Measurements from ENCODE around the gene KL.

The KL gene

DNA sequence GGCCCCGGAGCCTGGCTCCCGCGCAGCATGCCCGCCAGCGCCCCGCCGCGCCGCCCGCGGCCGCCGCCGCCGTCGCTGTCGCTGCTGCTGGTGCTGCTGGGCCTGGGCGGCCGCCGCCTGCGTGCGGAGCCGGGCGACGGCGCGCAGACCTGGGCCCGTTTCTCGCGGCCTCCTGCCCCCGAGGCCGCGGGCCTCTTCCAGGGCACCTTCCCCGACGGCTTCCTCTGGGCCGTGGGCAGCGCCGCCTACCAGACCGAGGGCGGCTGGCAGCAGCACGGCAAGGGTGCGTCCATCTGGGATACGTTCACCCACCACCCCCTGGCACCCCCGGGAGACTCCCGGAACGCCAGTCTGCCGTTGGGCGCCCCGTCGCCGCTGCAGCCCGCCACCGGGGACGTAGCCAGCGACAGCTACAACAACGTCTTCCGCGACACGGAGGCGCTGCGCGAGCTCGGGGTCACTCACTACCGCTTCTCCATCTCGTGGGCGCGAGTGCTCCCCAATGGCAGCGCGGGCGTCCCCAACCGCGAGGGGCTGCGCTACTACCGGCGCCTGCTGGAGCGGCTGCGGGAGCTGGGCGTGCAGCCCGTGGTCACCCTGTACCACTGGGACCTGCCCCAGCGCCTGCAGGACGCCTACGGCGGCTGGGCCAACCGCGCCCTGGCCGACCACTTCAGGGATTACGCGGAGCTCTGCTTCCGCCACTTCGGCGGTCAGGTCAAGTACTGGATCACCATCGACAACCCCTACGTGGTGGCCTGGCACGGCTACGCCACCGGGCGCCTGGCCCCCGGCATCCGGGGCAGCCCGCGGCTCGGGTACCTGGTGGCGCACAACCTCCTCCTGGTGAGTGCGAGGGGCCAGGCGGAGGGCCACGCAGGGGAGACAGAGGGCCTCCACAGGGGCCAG is at the start of gene KL:
Gene KL (plus strand): TSS at position 10 of the 909 bp plus-strand sequence. CDS start 18 bp downstream, at position 28.
- H3K27me3 ChIP-seq (ENCODE audit: low read depth, low read length): peaks cover 6% of the 10 kb centered on the region
- H3K27ac ChIP-seq (ENCODE audit: low read length): peak within 1 kb of the TSS; percentile 3
- no peaks in the 10 kb centered on the region for H3K36me3 ChIP-seq (ENCODE audit: control insufficient read depth in 1 of 2, insufficient read depth in 2 of 2, low read length in 2 of 2)
- peak within 1 kb of the TSS; percentile 47 to 83 for H3K4me3 ChIP-seq (ENCODE audit: low read depth in 1 of 2, low read length in 2 of 2)
- no peaks in the 10 kb centered on the region for H3K9me3 ChIP-seq (ENCODE audit: control insufficient read depth in 1 of 2, low read length in 2 of 2)
- H3K4me1 ChIP-seq (ENCODE audit: control insufficient read depth in 1 of 2, insufficient read depth in 2 of 2, low read length in 2 of 2): no peaks in the 10 kb centered on the region

DNA sequence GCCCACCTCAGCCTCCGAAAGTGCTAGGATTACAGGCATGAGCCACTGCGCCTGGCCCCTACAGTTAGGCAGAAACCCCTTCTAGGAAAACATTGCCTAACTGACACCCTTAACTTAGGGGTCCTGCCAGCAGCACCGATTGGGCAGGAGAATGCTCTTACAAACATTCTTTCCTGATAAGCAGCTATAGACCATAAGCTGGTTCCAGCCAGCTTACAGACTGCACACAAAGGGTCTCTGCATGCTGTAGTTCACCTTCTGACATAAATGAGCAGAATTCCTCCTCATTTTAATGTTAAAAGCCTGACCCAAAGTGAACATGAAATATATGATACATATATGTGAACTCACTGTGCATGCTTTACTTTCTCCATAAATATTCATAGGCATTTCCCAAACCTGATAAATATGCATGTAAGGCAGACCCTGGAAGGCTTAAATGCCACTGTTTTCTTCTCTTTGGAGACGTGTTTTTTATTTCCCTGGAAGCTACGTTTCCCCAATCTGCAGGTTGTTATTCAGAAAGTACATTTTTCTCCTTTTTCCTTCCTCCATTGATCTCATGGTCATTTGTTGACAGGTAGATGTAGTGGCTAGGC is 48.5 kb upstream of the KL start:
- no peaks in the 10 kb centered on the region for H3K36me3 ChIP-seq (ENCODE audit: control insufficient read depth in 1 of 2, insufficient read depth in 2 of 2, low read length in 2 of 2)
- H3K4me1 ChIP-seq (ENCODE audit: control insufficient read depth in 1 of 2, insufficient read depth in 2 of 2, low read length in 2 of 2): peaks cover 0 to 5% of the 10 kb centered on the region in 2 donors
- H3K27me3 ChIP-seq (ENCODE audit: low read depth, low read length): no peaks in the 10 kb centered on the region
- H3K4me3 ChIP-seq (ENCODE audit: low read depth in 1 of 2, low read length in 2 of 2): no peak overlapping the region
- no peaks in the 10 kb centered on the region for H3K9me3 ChIP-seq (ENCODE audit: control insufficient read depth in 1 of 2, low read length in 2 of 2)
- H3K27ac ChIP-seq (ENCODE audit: low read length): no peak overlapping the region

DNA sequence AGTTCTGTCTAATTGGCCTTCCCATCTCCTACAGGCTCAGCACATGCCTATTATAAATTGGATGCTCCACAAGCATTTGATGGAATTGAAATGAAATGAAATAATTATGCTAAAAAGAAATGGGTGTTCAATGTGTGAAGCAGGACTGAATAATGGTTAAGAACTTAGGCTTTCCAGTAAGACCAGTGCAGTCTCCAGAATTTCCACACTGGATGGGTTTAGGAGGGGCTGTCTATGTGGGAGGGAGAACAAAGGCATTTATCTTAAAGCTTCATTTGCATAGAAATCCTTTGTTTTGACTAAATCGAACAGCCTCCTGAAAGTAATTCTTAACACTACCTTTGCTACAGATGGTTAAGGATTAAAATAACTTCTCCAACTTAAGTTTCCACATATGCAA is 47.9 kb upstream of the KL start:
- no peaks in the 10 kb centered on the region for H3K9me3 ChIP-seq (ENCODE audit: control insufficient read depth in 1 of 2, low read length in 2 of 2)
- no peak overlapping the region for H3K4me3 ChIP-seq (ENCODE audit: low read depth in 1 of 2, low read length in 2 of 2)
- no peaks in the 10 kb centered on the region for H3K36me3 ChIP-seq (ENCODE audit: control insufficient read depth in 1 of 2, insufficient read depth in 2 of 2, low read length in 2 of 2)
- no peak overlapping the region for H3K27ac ChIP-seq (ENCODE audit: low read length)
- no peaks in the 10 kb centered on the region for H3K27me3 ChIP-seq (ENCODE audit: low read depth, low read length)
- H3K4me1 ChIP-seq (ENCODE audit: control insufficient read depth in 1 of 2, insufficient read depth in 2 of 2, low read length in 2 of 2): peaks cover 0 to 5% of the 10 kb centered on the region in 2 donors

DNA sequence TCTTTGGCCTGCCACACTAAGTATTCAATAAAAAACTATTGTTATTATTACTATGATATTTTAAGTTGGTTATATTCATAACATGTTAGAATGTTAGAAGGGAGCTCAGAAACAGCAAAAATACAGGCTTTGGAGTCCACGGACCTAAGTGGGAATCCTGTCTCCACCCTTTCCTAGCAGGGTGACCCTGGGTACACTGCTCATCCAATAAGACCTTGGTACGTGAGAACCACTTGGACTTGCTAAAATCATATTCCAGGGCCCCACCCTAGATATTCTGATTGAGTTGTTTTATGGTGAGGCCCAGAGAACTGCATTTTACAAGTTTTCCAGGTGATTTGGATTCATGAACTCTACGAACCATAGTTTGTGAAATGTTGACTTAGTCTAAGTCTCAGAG is 47.4 kb upstream of the KL start:
- Histone ChIP-seq H3K9me3 (ENCODE audit: control insufficient read depth in 1 of 2, low read length in 2 of 2) (no peaks in the 10 kb centered on the region), H3K27me3 (ENCODE audit: low read depth, low read length) (no peaks in the 10 kb centered on the region), H3K27ac (ENCODE audit: low read length) (peak overlapping the region; percentile 71), H3K36me3 (ENCODE audit: control insufficient read depth in 1 of 2, insufficient read depth in 2 of 2, low read length in 2 of 2) (no peaks in the 10 kb centered on the region), H3K4me3 (ENCODE audit: low read depth in 1 of 2, low read length in 2 of 2) (no peak overlapping the region), H3K4me1 (ENCODE audit: control insufficient read depth in 1 of 2, insufficient read depth in 2 of 2, low read length in 2 of 2) (peaks cover 0 to 5% of the 10 kb centered on the region in 2 donors)

DNA sequence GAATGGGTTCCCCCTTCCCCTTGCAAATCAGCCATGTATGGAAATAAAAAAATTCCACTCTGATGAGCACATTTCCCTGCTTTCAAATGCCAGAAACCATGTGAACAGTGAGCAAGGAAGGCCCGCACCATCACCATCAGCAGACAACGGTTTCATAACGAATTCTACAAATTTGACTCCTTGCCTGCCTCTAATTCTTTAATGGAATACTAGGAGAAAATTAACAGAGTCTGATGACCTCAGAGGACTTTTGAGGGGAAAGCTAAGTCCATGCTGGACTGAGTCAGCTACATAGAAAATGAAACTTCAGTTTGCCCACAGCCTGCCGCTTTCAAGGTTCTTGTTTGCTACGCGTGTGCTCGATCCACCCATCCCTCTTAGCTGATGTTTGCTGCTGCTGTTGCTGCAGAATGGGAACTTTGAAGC is 46.7 kb upstream of the KL start:
- Histone ChIP-seq H3K27ac (ENCODE audit: low read length) (peak overlapping the region; percentile 71), H3K27me3 (ENCODE audit: low read depth, low read length) (no peaks in the 10 kb centered on the region), H3K4me1 (ENCODE audit: control insufficient read depth in 1 of 2, insufficient read depth in 2 of 2, low read length in 2 of 2) (peaks cover 0 to 5% of the 10 kb centered on the region in 2 donors), H3K36me3 (ENCODE audit: control insufficient read depth in 1 of 2, insufficient read depth in 2 of 2, low read length in 2 of 2) (no peaks in the 10 kb centered on the region), H3K4me3 (ENCODE audit: low read depth in 1 of 2, low read length in 2 of 2) (peak overlapping the region; percentile 15 to 37), H3K9me3 (ENCODE audit: control insufficient read depth in 1 of 2, low read length in 2 of 2) (no peaks in the 10 kb centered on the region)

DNA sequence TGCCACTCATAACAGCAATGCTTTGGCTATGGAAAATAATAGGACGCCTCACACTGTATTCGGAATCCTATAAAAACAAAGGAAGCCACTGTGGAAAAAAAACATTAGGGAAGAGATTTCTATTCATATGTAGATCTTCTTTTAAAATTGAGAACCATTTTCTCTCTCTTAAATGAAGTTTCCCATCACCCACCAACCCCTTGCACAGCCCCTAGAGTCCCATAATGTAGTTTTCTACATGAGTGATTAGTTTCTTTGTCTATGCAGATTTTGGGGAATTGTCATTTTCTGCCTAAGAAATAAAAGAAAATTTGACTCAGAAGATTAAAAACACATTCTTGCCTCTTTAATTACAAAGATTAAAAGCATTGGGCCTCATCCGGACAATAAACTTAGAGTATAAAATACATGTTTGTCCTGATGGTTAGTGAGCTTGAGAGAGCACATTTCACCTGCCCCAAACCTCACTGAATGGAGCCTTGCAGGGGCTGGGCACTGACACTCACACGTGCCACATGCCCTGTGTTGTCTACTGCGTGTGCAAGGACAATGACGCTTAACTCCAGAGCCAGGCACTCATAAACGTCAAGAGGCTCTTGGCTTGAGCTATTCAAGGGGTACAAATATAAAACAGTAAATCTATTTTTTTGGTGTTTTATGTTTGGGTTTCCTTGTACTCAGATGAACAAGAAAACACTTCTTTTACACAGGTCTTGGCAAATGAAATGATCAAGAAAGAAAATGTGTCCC is 40.0 kb upstream of the KL start:
- Histone ChIP-seq H3K4me3 (ENCODE audit: low read depth in 1 of 2, low read length in 2 of 2) (no peak overlapping the region), H3K36me3 (ENCODE audit: control insufficient read depth in 1 of 2, insufficient read depth in 2 of 2, low read length in 2 of 2) (no peaks in the 10 kb centered on the region), H3K9me3 (ENCODE audit: control insufficient read depth in 1 of 2, low read length in 2 of 2) (no peaks in the 10 kb centered on the region), H3K27me3 (ENCODE audit: low read depth, low read length) (no peaks in the 10 kb centered on the region), H3K4me1 (ENCODE audit: control insufficient read depth in 1 of 2, insufficient read depth in 2 of 2, low read length in 2 of 2) (no peaks in the 10 kb centered on the region), H3K27ac (ENCODE audit: low read length) (no peak overlapping the region)

DNA sequence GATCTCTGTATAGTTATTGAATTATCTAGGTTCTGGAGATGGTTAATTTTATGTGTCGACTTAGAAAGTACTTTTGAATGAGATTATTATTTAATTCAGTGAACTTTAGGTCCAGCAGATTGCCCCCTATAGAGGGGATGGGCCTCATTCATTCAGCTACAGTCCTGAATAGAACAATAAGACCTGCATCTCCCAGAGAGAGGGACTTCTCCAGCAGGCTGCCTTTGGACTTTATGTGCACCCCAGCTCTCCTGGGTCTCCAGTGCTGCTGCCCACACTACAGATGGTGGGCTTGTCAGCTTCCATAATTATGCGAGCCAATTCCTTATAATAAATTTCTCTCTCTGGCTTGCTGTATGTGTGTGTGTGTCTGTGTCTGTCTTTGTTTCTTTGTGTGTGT is 39.3 kb upstream of the KL start:
- no peaks in the 10 kb centered on the region for H3K4me1 ChIP-seq (ENCODE audit: control insufficient read depth in 1 of 2, insufficient read depth in 2 of 2, low read length in 2 of 2)
- no peak overlapping the region for H3K4me3 ChIP-seq (ENCODE audit: low read depth in 1 of 2, low read length in 2 of 2)
- H3K9me3 ChIP-seq (ENCODE audit: control insufficient read depth in 1 of 2, low read length in 2 of 2): no peaks in the 10 kb centered on the region
- no peak overlapping the region for H3K27ac ChIP-seq (ENCODE audit: low read length)
- H3K36me3 ChIP-seq (ENCODE audit: control insufficient read depth in 1 of 2, insufficient read depth in 2 of 2, low read length in 2 of 2): no peaks in the 10 kb centered on the region
- H3K27me3 ChIP-seq (ENCODE audit: low read depth, low read length): no peaks in the 10 kb centered on the region

DNA sequence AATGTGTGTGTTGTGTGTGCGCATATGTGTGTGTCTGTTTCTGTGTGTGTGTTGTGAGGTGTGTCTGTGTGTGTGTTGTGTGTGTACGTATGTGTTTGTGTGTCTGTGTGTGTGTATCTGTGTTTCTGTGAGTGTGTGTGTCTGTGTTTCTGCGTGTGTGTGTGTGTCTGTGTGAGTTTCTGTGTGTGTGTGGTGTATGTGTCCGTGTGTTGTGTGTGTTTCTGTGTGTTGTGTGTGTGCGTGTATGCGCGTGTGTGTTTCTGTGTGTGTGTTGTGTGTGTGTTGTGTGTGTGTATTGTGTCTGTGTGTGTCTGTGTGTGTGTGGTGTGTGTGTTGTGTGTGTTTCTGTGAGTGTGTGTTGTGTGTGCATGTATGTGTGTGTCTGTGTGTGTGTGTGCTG is 38.9 kb upstream of the KL start:
- Histone ChIP-seq H3K27me3 (ENCODE audit: low read depth, low read length) (no peaks in the 10 kb centered on the region), H3K4me3 (ENCODE audit: low read depth in 1 of 2, low read length in 2 of 2) (no peak overlapping the region), H3K36me3 (ENCODE audit: control insufficient read depth in 1 of 2, insufficient read depth in 2 of 2, low read length in 2 of 2) (no peaks in the 10 kb centered on the region), H3K4me1 (ENCODE audit: control insufficient read depth in 1 of 2, insufficient read depth in 2 of 2, low read length in 2 of 2) (no peaks in the 10 kb centered on the region), H3K27ac (ENCODE audit: low read length) (no peak overlapping the region), H3K9me3 (ENCODE audit: control insufficient read depth in 1 of 2, low read length in 2 of 2) (no peaks in the 10 kb centered on the region)

DNA sequence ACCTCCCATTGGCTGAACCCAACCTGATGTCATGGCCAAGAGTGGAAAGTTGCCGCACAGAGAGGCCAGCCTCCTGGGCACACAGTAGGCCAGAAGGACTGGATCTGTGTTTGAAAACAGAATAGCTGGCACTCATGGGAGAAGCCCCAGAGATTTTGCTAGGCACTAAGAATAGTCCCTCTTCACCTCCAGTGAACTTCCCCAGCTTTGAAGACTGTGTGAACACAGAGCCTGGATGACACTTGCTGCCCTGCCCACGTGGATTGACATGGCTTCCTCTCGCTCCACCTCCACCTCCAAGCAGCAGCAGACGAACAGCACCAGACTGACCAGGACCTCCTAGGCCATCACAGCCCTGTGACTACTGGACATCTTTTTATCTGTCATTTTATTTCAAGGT is 37.9 kb upstream of the KL start:
- Histone ChIP-seq H3K36me3 (ENCODE audit: control insufficient read depth in 1 of 2, insufficient read depth in 2 of 2, low read length in 2 of 2) (no peaks in the 10 kb centered on the region), H3K27me3 (ENCODE audit: low read depth, low read length) (no peaks in the 10 kb centered on the region), H3K4me1 (ENCODE audit: control insufficient read depth in 1 of 2, insufficient read depth in 2 of 2, low read length in 2 of 2) (no peaks in the 10 kb centered on the region), H3K27ac (ENCODE audit: low read length) (no peak overlapping the region), H3K4me3 (ENCODE audit: low read depth in 1 of 2, low read length in 2 of 2) (no peak overlapping the region), H3K9me3 (ENCODE audit: control insufficient read depth in 1 of 2, low read length in 2 of 2) (no peaks in the 10 kb centered on the region)

DNA sequence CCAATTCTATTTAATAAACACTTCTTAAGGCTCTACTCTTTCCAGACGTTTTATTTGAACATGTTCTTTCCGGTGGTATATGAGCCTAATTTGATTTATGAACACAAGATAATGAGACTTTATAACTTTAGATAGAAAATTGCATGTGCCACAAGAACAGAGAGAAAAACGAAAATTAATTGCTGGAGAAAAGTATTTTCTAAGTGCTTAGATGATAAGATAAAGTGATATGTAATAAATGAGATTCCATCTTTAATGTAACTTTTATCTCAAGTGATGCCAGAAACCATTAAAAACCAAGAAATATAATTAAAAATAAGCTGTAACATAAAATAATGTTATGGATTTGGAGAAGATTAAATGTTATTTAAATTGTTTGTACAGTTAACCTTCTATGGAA is 33.2 kb upstream of the KL start:
- Histone ChIP-seq H3K4me1 (ENCODE audit: control insufficient read depth in 1 of 2, insufficient read depth in 2 of 2, low read length in 2 of 2) (no peaks in the 10 kb centered on the region), H3K36me3 (ENCODE audit: control insufficient read depth in 1 of 2, insufficient read depth in 2 of 2, low read length in 2 of 2) (no peaks in the 10 kb centered on the region), H3K27me3 (ENCODE audit: low read depth, low read length) (no peaks in the 10 kb centered on the region), H3K27ac (ENCODE audit: low read length) (no peak overlapping the region), H3K4me3 (ENCODE audit: low read depth in 1 of 2, low read length in 2 of 2) (no peak overlapping the region), H3K9me3 (ENCODE audit: control insufficient read depth in 1 of 2, low read length in 2 of 2) (peaks cover 0 to 3% of the 10 kb centered on the region in 2 donors)
